ENCODE results near the gene CFLAR. TPM values are rescaled to one million over a fixed set of nuclear protein-coding genes. Genes with fewer than 3 reads are reported as not detected.
"Not testable (repeated sequence)": the region's sequence is repeated elsewhere in the genome, so short reads cannot be mapped to it uniquely, and the experiment has no call there.

Gene CFLAR
- total RNA-seq, 1 donor from 2014 or later: 253 TPM

DNA sequence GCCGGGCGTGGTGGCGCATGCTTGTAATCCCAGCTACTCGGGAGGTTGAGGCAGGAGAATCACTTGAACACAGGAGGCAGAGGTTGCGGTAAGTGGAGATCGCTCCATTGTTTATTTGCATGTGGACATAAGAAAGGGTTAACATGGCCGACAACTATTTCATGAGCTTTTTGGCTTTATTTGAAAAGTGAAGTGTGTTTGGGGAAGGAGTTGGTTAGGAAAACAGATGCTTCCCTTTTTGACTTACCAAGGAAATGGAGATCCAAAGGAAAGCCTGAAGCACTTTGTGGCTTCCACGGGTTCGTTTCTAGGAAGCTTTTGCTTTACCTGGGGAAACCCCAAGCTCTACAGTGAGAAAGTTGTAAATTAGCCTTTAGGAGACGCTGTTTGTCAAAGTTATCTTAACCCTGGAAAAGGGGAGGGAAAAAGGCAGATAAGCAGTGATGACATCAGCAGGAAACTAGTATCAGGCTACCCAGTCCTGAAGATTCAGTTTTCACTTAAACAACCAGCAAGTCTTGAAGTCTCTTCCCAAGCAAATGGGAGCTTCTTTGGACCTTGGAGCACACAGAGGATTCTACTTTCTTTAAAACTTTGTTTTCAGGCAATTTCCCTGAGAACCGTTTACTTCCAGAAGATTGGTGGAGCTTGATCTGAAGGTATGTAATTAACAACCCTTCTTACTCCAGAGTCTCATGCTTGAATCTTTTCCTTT, 66.8 kb downstream of the CFLAR start, which contains the start of gene CASP10:
Gene CASP10, plus strand, starts transcription at position 492 of the 715 bp plus-strand sequence. CDS start 2,637 bp downstream, outside the sequence.
- DNase-seq (ENCODE audit: low read depth): peak; percentile 94

DNA sequence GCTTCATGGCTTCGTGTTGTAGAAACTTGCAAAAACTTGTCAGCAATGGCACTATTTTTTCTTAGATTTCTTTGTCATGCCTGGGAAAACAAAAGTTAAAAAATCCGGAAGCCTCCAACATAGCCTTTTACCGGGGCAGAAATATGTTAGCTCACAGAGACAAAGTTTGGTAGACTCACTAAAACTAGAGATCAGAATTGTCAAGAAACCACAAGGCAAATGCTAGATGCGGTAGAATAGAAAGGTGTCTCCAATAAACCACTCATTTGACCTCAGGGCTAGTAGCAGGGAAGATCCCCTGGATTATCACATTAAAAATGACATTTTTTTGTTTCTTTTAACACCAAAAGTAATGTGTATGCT, 67.4 kb downstream of the CFLAR start:
- no peak for DNase-seq (ENCODE audit: low read depth)

DNA sequence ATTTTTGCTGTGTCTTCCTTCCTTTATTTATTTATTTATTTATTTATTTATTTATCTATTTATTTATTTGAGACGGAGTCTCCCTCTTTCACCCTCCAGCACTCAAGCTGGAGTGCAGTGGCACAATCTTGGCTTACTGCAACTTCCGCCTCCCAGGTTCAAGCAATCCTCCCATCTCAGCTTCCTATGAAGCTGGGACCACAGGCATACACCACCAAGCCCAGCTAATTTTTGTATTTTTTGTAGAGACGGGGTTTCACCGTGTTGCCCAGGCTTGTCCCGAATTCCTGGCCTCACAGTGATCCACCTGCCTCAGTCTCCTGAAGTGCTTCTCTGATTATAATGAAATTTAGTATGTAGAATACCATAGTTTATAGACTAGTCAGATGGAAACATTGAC, 67.9 kb downstream of the CFLAR start:
- DNase-seq (ENCODE audit: low read depth): not testable (repeated sequence)

DNA sequence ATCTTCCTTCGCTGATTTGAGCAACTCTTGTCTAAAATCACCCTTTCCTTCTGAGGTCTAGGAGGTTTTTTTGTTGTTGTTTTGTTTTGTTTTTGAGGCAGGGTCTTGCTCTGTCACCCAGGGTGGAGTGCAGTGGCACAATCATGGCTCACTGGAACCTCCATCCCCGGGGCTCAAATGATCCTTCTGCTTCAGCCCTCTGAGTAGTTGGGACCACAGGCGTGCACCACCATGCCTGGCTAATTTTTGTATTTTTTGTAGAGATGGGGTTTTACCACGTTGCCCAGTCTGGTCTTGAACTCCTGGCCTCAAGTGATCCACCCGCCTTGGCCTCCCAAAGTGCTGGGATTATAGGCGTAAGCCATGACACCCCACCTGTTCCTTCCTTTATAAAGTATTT, 68.3 kb downstream of the CFLAR start:
- not testable (repeated sequence) for DNase-seq (ENCODE audit: low read depth)

DNA sequence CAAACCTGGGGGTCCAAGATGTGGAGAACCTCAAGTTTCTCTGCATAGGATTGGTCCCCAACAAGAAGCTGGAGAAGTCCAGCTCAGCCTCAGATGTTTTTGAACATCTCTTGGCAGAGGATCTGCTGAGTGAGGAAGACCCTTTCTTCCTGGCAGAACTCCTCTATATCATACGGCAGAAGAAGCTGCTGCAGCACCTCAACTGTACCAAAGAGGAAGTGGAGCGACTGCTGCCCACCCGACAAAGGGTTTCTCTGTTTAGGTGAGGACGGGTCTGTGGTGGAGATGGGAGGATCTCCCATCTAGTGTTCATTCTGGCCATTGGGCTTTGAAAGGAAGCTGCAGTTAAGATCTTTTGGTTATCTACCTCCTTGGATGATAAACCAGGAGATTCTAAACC, 69.9 kb downstream of the CFLAR start:
- DNase-seq (ENCODE audit: low read depth): no peak

DNA sequence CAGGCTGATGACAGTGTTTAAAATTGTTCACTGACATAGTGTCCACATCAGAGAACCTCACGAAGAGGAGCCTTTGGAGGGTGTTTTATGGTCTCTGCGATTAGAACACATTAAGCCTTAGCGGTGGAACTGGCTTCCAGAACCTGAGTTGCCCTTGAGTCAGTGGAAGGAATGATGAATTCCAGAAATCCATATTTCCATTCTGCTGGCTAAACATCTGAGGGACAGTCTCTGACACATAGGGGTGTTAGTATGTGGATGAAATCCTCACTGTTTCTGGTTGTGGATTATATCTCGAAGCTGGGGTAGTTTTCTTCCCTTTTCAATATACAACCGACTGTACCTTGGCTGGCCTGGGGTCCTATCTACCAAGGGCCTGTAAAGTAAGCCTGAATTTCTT, 71.0 kb downstream of the CFLAR start:
- DNase-seq (ENCODE audit: low read depth): no peak

DNA sequence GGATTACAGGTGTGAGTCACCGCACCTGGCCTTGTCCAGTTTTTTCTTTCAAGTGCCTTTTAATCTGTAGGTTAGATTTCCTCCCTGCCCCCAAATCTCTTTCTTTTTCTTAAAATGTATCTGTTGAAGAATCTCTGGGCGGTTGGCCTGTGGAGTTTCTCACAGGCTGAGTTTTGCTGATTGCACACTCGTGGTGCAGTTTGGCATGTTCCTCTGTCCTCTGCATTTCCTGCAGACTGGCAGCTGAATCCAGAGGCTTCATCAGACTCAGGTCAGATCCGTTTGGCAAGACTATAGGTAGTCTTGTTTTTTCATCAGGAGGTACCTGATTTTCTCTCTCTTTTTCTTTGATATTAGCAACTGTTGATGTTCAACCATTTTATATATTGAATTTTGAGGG, 72.5 kb downstream of the CFLAR start:
- no peak for DNase-seq (ENCODE audit: low read depth)

DNA sequence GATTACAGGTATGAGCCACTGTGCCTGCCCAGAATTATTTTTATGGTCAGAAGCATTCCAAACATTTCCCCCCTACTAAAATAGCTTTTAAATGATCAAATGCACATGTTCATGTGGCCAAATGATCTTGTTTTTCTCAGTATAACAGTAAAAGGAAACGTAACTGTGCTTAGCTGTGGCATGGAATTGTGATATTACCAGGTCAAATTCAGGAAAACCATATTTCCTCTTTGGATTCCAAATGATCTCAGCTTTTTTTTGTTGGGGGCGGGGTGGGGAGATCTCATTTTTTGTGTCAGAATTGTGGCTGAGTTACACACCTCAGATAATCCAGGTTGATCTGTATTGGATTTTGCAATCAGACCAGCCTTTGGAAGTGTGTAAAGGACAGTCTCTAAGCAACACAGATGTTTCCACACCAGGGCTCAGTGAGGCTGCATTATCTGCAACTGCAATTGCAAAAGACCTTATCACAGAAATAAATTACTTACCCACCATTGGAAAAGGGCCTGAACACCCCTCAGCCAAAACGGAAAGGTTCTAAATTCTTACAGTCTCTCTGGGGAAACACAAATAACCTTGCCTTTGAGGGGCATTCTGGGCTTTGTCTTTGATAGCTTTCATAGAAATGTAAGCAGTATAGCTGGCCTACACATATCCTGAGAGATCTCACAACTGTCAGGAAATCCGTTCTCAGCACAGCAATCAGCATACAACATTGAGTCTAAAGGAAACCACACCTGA, 75.3 kb downstream of the CFLAR start:
- no peak for DNase-seq (ENCODE audit: low read depth)

DNA sequence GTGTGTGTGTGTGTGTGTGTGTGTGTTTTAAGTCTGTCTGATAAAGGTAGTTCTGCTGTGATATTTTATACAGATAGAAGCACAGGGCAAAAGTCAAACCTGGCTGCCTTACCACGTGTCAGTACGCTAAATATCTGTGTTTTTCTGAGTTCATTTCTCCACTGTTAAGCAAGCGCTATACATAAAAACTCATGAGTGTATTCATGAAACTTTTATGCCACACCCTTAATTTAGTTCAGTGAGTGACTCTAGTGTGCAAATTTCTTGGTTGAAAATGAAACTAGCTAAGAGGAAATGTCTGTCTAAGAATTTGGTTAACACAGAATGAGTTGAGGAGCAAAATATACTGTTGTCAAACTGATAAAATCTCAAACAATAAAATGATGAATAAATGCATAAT, 78.1 kb downstream of the CFLAR start:
- DNase-seq (ENCODE audit: low read depth): no peak

DNA sequence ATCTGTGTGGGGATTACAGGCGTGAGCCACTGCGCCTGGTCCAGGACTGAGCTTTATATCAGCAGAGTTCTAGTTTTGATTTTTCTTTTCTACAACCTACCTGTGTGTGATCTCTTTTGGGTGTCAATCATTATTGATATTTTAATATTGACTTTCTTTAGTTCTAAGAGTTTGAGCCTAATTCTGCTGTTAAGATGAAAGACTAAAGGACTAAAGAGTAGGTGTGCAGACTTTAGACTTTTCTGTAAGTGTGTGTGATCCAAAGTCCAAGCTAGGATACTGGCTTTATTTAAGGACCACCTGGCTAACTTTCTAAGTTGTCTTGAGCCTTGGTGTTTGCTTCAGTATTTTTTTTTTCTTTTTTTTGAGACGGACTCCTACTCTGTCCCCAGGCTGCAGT, 79.4 kb downstream of the CFLAR start:
- DNase-seq (ENCODE audit: low read depth): no peak

DNA sequence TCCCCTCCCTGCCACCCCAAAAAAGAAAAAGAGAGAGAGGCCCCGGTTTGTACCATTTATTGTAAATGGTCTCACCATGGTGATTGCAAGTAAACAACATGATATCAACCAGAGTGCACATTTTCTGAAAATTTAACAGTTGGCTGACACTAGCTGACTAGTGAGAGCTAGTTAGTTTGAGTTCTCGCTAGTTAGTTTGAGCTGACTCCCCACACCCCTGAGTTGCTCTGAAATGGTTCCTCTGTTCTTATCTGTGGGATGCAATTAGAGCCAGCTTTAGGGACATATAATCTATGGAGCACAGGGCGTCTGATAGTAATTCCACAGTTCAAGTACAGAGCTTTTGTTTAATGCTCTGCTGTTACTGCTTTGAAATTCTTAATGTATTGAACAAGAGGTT, 80.0 kb downstream of the CFLAR start:
- DNase-seq (ENCODE audit: low read depth): no peak

DNA sequence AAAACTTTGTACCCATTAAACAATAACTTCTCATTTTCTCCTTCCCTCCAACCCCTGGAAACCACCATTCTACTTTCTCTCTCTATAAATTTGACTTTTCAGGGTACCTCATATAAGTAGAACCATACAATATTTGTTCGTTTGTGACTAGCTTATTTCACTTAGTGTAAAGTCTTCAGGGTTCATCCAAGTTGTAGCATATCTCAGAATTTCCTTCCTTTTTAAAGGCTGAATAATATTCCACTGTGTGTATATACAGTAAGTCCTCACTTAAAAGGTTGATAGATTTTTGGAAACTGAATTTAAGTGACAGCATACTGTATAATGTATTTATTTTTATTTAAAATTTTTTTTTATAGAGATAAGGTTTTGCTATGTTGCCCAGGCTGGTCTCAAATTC, 80.8 kb downstream of the CFLAR start:
- DNase-seq (ENCODE audit: low read depth): no peak

DNA sequence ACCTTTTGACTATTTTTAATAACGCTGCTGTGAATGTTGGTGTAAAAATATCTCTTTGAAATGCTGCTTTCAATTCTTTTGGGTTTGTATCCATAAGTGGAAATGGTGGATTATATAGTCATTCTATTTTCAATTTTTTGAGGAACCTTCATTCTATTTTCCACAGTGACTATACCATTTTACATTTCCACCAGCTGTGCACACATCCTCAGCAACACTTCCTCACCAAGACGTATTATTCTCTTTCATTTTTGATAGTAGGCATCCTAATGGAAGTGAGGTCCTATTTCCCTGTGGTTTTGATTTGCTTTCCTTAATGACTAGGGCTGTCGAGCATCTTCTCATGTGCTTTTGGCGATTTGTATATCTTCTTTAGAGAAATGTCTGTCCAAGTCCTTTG, 81.8 kb downstream of the CFLAR start:
- DNase-seq (ENCODE audit: low read depth): no peak

DNA sequence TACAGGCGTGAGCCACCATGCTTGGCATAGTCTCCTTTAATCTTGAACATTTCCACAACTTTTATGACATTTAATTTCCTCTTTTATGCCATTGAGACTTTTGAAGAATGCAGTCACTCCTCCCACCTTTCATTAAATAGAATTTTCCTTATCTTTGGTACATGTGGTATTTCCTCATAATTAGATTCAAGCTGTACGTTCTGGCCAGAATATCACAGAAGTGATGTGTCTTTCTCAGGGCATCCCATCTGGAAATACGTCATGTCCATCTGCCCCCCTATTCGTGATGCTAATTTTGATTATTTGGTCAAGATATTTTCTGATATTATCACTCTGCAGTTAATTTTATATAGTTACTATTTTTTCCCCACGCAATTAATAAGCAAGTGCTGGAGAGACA, 83.9 kb downstream of the CFLAR start:
- no peak for DNase-seq (ENCODE audit: low read depth)

DNA sequence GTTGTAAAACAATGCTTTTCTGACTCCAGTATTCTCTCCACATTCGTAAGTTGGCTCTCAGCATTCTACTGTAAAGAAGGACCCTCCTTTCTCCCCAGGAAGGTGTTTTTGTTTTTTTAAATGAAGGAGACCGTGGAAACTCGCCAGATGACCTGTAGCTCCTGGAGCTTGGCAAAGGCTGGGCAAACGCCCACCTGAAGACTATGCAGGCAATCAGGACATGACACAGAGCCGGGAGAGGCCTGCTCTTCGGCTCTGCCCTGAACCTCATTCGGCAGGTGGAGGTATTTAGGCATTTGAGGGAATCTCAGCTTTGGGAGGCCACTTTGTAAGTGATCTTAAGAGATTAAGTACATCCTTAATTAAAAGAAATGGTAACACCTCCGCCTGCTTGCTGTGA, 84.4 kb downstream of the CFLAR start:
- DNase-seq (ENCODE audit: low read depth): no peak

DNA sequence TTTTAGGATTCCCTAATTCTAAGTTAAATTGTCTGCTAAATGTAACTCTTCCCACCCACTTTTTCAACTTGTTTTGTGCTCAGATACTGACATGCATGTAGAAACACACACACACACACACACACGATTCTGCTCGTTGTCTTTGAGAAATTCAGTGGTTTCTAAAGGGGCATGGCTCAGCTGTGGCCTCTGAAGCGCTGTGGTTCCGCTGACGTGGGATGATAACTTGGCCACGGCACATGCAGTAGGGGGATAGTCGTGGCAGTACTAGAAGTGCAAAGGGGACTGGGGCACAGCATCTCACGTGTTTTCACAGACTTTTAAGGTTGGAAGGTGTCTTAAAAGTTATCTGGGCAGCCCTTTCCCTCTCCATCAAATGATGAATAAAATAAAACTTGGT, 85.4 kb downstream of the CFLAR start:
- no peak for DNase-seq (ENCODE audit: low read depth)

DNA sequence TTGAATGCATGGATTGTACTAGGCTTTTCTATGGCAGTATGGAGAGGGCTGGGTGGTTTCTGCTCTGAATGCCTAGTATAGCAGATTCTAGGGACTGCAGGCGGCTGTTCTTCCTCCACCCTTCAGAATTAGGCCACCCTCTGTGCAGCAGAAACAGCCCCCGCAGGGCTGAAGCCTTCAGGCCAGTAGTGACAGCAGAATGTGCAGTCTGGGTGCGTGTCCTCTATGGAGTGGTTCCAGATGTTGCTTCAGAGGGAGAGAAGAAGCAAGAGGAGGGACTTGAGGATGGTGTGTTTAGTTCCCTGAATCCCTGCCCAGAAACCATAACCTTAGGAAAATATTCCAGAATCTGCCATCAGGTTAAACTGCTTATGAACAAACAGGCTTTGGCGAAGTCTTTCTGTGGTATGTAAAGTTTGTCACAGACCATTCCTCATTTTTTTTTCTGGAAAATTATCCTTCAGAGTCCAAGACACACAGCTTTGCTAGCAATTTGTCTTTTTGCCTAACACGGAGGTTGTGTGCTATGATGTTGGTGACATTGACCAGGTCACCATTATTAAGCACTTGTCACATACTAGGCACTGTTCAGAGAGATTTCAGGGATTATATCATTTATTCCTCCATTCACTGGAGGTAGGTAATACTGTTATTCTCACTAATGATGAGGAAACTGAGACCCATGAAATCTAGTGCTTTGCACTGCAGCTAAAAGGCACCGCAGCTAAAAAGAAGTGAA, 88.1 kb downstream of the CFLAR start:
- DNase-seq (ENCODE audit: low read depth): peak; percentile 24

DNA sequence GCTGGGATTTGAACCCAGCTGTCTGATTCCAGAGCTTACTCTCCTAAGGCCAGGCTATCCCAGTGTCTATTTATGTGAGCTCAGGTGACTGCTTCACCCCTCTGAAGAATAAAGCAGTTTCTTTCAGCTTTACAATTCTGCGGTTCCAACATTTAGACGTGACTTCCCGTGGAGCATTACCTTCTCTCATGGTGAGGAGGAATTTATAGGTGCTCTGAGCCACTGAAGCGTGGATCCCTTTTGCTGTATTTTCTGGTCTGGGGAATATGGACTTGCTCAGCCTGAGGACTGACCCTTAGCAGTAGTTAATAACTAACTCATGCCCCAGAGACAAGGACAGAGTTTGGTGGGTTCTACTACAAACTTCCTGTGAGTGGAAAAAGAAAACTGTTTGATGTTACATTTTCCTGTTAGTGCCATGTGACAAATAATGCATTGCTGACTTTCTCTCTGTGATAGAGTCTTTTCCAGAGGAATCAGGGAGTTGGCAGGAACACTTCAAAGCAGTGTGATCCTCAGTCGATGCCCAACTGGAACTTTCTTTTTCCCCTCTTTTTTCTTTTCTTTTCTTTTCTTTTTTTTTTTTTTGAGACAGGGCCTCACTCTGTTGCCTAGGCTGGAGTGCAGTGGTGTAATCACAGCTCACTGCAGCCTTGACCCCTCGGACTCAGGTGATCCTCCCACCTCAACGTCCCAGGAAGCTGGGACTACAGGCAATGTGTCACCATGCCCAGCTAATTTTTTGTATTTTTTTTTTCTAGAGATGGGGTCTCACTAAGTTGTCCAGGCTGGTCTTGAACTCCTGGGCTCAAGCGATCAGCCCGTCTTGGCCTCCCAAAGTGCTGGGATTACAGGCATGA, 88.9 kb downstream of the CFLAR start:
- peak; percentile 88 for DNase-seq (ENCODE audit: low read depth)

DNA sequence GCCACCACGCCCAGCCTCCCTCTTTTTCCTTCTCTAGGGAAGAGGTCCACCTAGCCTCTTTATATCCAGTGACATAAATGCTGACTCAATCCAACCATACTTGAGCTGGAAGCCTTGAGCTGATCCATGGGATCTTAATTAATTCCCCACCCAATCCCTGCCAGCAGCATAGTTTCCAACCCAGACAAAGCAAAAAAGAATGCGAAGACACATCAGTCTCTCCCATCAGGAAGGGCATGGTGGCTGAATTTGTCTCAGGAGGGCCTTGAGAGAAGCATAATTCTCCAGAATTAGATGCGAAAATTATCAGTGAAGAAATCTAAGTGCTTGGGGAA, 89.5 kb downstream of the CFLAR start:
- no peak for DNase-seq (ENCODE audit: low read depth)

DNA sequence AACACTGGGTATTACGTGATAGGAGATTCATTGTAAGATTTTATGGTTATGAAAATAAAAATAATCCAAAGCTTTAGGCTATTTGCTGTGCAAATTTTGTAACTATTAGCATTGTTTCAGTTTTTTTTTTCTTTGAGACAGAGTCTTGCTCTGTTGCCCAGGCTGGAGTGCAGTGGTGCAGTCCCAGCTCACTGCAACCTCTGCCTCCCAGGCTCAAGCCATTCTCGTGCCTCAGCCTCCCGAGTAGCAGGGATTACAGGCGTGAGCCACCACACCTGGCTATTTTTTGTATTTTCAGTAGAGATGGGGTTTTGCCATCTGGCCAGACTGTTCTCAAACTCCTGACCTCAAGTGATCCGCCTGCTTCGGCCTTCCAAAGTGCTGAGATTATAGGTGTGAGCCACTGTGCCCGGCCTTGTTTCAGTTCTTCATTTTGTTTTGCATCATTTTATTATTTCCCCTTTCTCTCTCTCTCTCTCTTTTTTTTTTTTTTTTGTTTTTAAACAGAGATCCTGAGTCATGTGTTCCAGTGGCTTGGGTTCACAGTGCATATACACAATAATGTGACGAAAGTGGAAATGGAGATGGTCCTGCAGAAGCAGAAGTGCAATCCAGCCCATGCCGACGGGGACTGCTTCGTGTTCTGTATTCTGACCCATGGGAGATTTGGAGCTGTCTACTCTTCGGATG, 92.7 kb downstream of the CFLAR start:
- no peak for DNase-seq (ENCODE audit: low read depth)

DNA sequence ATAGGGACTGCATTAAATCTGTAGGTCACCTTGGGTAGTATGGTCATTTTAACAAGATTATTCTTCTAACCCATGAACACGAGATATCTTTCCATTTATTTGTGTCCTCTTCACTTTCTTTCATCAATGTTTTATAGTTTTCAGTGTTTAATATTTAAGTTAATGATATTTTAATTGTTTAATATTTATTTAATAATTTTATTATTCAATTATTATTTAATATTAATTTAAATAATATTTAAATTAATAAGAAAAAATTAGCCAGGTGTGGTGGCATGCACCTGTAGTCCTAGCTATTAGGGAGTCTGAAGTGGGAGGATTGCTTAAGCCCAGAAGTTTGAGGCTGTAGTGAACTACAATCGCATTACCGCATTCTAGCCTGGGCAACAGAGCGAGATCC, 100.0 kb downstream of the CFLAR start:
- DNase-seq (ENCODE audit: low read depth): no peak

All from renal cortical epithelial cell (primary cell).